ENCODE data around the gene ERF. TPM values are rescaled to one million over a fixed set of nuclear protein-coding genes. Genes with fewer than 3 reads are reported as not detected.

Gene ERF
- polyA plus RNA-seq, 2 of the 4 experiments (the other 2 are of a cell fraction), result 103 to 120 TPM

DNA sequence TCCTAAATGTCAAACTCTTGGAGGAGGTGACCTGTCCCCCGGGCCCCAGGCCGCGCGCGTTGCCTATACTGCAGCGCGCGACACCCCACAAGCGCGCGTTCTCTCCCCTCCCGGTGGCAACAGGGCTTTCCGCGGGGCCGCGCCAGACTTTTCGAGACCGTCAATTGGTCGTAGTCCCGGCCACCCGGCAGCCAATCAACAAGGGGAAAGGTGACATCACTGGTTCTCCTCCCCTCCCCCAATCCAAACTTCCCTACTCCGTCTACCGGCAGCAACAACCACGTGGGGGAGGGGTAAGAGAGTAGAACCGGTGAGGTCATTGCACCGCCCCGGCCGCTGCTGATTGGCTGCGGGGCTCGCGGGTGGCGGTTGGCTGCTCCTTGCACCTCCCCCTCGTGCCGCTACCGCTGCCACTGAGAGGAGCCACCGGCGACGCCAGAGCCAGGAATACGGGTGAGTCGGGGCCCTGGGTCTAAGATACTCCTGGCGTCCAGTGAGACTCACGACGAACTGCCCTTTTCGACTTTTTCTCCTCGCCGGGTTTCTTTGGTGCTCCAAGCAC lies 13.3 kb upstream of the ERF start (continued):
- TF ChIP-seq, protein P1, sequence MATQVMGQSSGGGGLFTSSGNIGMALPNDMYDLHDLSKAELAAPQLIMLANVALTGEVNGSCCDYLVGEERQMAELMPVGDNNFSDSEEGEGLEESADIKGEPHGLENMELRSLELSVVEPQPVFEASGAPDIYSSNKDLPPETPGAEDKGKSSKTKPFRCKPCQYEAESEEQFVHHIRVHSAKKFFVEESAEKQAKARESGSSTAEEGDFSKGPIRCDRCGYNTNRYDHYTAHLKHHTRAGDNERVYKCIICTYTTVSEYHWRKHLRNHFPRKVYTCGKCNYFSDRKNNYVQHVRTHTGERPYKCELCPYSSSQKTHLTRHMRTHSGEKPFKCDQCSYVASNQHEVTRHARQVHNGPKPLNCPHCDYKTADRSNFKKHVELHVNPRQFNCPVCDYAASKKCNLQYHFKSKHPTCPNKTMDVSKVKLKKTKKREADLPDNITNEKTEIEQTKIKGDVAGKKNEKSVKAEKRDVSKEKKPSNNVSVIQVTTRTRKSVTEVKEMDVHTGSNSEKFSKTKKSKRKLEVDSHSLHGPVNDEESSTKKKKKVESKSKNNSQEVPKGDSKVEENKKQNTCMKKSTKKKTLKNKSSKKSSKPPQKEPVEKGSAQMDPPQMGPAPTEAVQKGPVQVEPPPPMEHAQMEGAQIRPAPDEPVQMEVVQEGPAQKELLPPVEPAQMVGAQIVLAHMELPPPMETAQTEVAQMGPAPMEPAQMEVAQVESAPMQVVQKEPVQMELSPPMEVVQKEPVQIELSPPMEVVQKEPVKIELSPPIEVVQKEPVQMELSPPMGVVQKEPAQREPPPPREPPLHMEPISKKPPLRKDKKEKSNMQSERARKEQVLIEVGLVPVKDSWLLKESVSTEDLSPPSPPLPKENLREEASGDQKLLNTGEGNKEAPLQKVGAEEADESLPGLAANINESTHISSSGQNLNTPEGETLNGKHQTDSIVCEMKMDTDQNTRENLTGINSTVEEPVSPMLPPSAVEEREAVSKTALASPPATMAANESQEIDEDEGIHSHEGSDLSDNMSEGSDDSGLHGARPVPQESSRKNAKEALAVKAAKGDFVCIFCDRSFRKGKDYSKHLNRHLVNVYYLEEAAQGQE (IDR thresholded peaks at IDR 0.05), result no peak; the same call in 1 of the 2 replicates
- TF ChIP-seq KDM5A (IDR thresholded peaks at IDR 0.05), result peak; percentile 52; the same call in 1 of the 2 replicates
- no peak for TF ChIP-seq RARB (CRISPR knock-in tag; IDR thresholded peaks at IDR 0.05)
- no peak for TF ChIP-seq HOXA7 (CRISPR knock-in tag; IDR thresholded peaks at IDR 0.05)
- peak; percentile 79 to 96; a peak in 4 of 5 replicates for TF ChIP-seq JUN (IDR thresholded peaks at IDR 0.05)
- no peak for TF ChIP-seq CBX2 (IDR thresholded peaks at IDR 0.05; ENCODE audit: borderline replicate concordance, low read depth)
- TF ChIP-seq BHLHE40 (IDR thresholded peaks at IDR 0.05; ENCODE audit: low read depth, low read length), result no peak; the same call in 1 of the 2 replicates
- TF ChIP-seq TP53 (CRISPR knock-in tag; IDR thresholded peaks at IDR 0.05), result no peak
- TF ChIP-seq RNF2 (IDR thresholded peaks at IDR 0.05; ENCODE audit: borderline replicate concordance, low read depth), result no peak
- TF ChIP-seq HMGXB4 (CRISPR knock-in tag; IDR thresholded peaks at IDR 0.05; ENCODE audit: borderline replicate concordance), result no peak
- 0 out of 2 replicates have a peak, but pooled peaks have one; percentile 31 for TF ChIP-seq FOXS1 (CRISPR knock-in tag; IDR thresholded peaks at IDR 0.05)
- TF ChIP-seq HDAC2 (IDR thresholded peaks at IDR 0.05), result no peak
- TF ChIP-seq, protein P2, sequence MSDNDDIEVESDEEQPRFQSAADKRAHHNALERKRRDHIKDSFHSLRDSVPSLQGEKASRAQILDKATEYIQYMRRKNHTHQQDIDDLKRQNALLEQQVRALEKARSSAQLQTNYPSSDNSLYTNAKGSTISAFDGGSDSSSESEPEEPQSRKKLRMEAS (IDR thresholded peaks at IDR 0.05), result peak; percentile 95
- no peak for TF ChIP-seq EHF (CRISPR knock-in tag; IDR thresholded peaks at IDR 0.05)
- no peak for TF ChIP-seq TFCP2L1 (CRISPR knock-in tag; IDR thresholded peaks at IDR 0.05)
- no peak for TF ChIP-seq SREBF2 (IDR thresholded peaks at IDR 0.05)
- TF ChIP-seq SMC3 (IDR thresholded peaks at IDR 0.05), result no peak; the same call in 2 of the 3 replicates
- no peak for TF ChIP-seq CHD4 (IDR thresholded peaks at IDR 0.05; ENCODE audit: borderline replicate concordance)
- TF ChIP-seq ZNF302 (CRISPR knock-in tag; IDR thresholded peaks at IDR 0.05), result no peak
- no peak for TF ChIP-seq KDM1A (IDR thresholded peaks at IDR 0.05; ENCODE audit: low read depth)
- no peak for TF ChIP-seq NR3C1 (IDR thresholded peaks at IDR 0.05)
- no peak for TF ChIP-seq MAFK (IDR thresholded peaks at IDR 0.05; ENCODE audit: partially characterized antibody)
- no peak for TF ChIP-seq ZFP36 (IDR thresholded peaks at IDR 0.05; ENCODE audit: borderline replicate concordance, partially characterized antibody)
- TF ChIP-seq, protein P3, sequence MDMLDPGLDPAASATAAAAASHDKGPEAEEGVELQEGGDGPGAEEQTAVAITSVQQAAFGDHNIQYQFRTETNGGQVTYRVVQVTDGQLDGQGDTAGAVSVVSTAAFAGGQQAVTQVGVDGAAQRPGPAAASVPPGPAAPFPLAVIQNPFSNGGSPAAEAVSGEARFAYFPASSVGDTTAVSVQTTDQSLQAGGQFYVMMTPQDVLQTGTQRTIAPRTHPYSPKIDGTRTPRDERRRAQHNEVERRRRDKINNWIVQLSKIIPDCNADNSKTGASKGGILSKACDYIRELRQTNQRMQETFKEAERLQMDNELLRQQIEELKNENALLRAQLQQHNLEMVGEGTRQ (IDR thresholded peaks at IDR 0.05), result peak; percentile 92

All from A549 (cell line).